Transverse colon (tissue), 4 donors: Measurements from ENCODE around the gene MRPS31. TPM values are rescaled to one million over a fixed set of nuclear protein-coding genes. Genes with fewer than 3 reads are reported as not detected.

ENCODE experiments used
- DNase-seq: peaks from one replicate; pipeline ENCODE4 v3.0.0-alpha.2; 2019
- H3K27ac ChIP-seq, 4 donors: fragments of 200-600 bp; sonication (generic); 2 replicates each; pipeline ENCODE4 v1.5.1; 2016 to 2018; ENCODE audit warnings: inconsistent platforms in 4 of 4
- H3K27me3 ChIP-seq: fragments of 200-600 bp; sonication (generic); 2 replicates; pipeline ENCODE4 v1.5.1; 2017; ENCODE audit warnings: inconsistent platforms
- H3K36me3 ChIP-seq, 4 donors: fragments of 200-600 bp; sonication (generic); 2 replicates each; pipeline ENCODE4 v1.5.1; 2017 to 2019; ENCODE audit warnings: inconsistent platforms in 4 of 4
- H3K4me1 ChIP-seq, 4 donors: fragments of 200-600 bp; sonication (generic); 2 replicates each; pipeline ENCODE4 v1.5.1; 2017 to 2020; ENCODE audit warnings: inconsistent platforms in 4 of 4
- H3K4me3 ChIP-seq, 4 donors: fragments of 200-600 bp; sonication (generic); 1 replicate in 1 of 4; 2 replicates in 3 of 4; pipeline versions ENCODE4 v1.5.1 to v1.6.1; 2017 to 2019; ENCODE audit warnings: inconsistent platforms in 4 of 4
- H3K9me3 ChIP-seq, 2 donors: fragments of 200-600 bp; sonication (generic); 2 replicates each; pipeline ENCODE4 v1.5.1; 2017 to 2019; ENCODE audit warnings: inconsistent platforms in 2 of 2
- CTCF ChIP-seq, 5 experiments: fragments of 200-600 bp in 3 of 5; fragments of 450-650 bp in 2 of 5; sonication (generic) in 3 of 5; IDR thresholded peaks; 1 replicate in 2 of 5; 2 replicates in 3 of 5; pipeline ENCODE4 v1.5.1; 2016 to 2017; ENCODE audit warnings: antibody characterized with exemption in 5 of 5, inconsistent platforms in 3 of 5, mild to moderate bottlenecking in 2 of 5, moderate library complexity in 1 of 5
- EP300 ChIP-seq: sonication (generic); formaldehyde crosslinking; IDR thresholded peaks from one replicate; pipeline ENCODE4 v1.6.1; 2017; ENCODE audit warnings: antibody characterized with exemption, low read depth
- POLR2A ChIP-seq: fragments of 450-650 bp; IDR thresholded peaks from one replicate; pipeline ENCODE4 v1.6.1; 2016; ENCODE audit warnings: antibody characterized with exemption, mild to moderate bottlenecking, moderate library complexity
- POLR2AphosphoS5 ChIP-seq, 3 donors: sonication (generic); formaldehyde crosslinking; IDR thresholded peaks; one replicate each; pipeline ENCODE4 v1.6.1; 2016; ENCODE audit warnings: antibody characterized with exemption in 3 of 3
- WGBS, 2 donors: methylation state at CpG; one replicate each; pipeline ENCODE4 v1.1.5; 2018; ENCODE audit warnings: low coverage in 1 of 2; 5-methylcytosine and 5-hydroxymethylcytosine counted together
- in situ Hi-C, 4 donors: fragments of 200-750 bp; cut with MboI; loops; one replicate each; pipeline versions ENCODE4 v1.15.0 to v1.15.1; 2017; ENCODE audit warnings: low sequenced_read_pairs in 3 of 4, low pct_ligation_motif_present in 1 of 4, low pct_unique_long_range_greater_than_20kb in 1 of 4
- intact Hi-C: fragments of 100-400 bp; cut with DNase I; formaldehyde crosslinking; loops from one replicate; pipeline ENCODE4 v1.15.1; 2023; ENCODE audit warnings: low total_unique reads
- total RNA-seq, 4 donors: library from RNA; depleted of rRNA; stranded (reverse); fragments of >200 nt; gene quantifications; one replicate each; pipeline ENCODE4 v1.1.0, GENCODE V29; 2016

MRPS31 gene
- total RNA-seq, 4 donors from 2014 or later: 16.1 to 50.2 (median 25.0) TPM

- no peak for DNase-seq
- TF ChIP-seq EP300: no peak
- no peak for TF ChIP-seq CTCF (IDR thresholded peaks at IDR 0.05)
- no peak for TF ChIP-seq POLR2A
- TF ChIP-seq POLR2AphosphoS5 (IDR thresholded peaks at IDR 0.05): no peak
- Histone ChIP-seq H3K4me1 (peaks cover 0 to 14% (median 0%) of the 10 kb centered on the region in 4 donors), H3K27me3 (no peaks in the 10 kb centered on the region), H3K36me3 (no peaks in the 10 kb centered on the region), H3K4me3 (no peak overlapping the region), H3K27ac (peak overlapping the region in 2 of 4 donors; percentile 26 to 56), H3K9me3 (no peaks in the 10 kb centered on the region)
- WGBS, 2 donors: 40% methylated on average over 3 of the region's 3 CpGs; no CpG with 5 or more reads in 1 of the 2 donors
- intact Hi-C loops (loop anchor here (10.0 kb wide), 1 partner anchor 1093 kb away; no protein-coding TSS in a partner anchor), in situ Hi-C loops (loop anchor here in 3 of 4 donors (25.0 kb wide), 3 partner anchors 210 to 460 kb away; partner anchors contain the start of gene WBP4 (in 1 of the 3))
Observed at GRCh38 chr13:40777809-40778175, 6.8 kb upstream of the MRPS31 start.

- WGBS, 2 donors: 0 to 13% methylated on average over 6 to 7 of the region's 7 CpGs
- peak overlapping the region; percentile 26 to 56 (median 40) for H3K27ac ChIP-seq
- no peaks in the 10 kb centered on the region for H3K9me3 ChIP-seq
- H3K36me3 ChIP-seq: no peaks in the 10 kb centered on the region
- intact Hi-C loops: loop anchor here (10.0 kb wide), 1 partner anchor 1092 kb away; no protein-coding TSS in a partner anchor
- peaks cover 0 to 14% (median 0%) of the 10 kb centered on the region in 4 donors for H3K4me1 ChIP-seq
- peak overlapping the region in 1 of 4 donors; percentile 39 for H3K4me3 ChIP-seq
- TF ChIP-seq EP300: no peak
- peak; percentile 65 to 88 (median 76) for TF ChIP-seq CTCF (IDR thresholded peaks at IDR 0.05)
- H3K27me3 ChIP-seq: no peaks in the 10 kb centered on the region
- in situ Hi-C loops: loop anchor here in 3 of 4 donors (25.0 kb wide), 3 partner anchors 210 to 460 kb away; partner anchors contain the start of gene WBP4 (in 1 of the 3)
- DNase-seq: peak; percentile 43
Observed at GRCh38 chr13:40777166-40777808, 6.3 kb upstream of the MRPS31 start.

DNA sequence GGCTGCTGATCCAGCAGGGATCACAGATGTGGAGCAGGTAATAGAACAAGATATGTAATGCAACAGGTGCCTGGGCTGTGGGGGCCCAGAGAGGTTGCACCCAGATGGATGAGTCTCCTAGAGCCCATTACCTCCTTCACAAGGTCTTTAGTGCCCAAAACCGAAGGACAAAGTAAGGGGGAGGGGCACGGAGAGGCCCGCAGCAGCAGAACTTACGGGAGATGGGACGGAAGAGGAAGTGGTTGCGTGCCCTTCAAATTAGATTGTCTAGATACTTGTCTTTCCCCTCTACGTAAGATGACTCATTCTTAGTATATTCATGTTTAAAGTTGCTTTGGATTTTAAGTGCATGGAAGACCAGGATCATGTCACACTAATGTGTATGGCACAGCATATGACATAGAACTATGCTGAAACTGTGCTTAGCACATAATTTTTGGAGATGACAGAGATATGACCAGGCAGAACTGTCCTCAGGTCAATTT lies 5.7 kb upstream of the MRPS31 start:
- intact Hi-C loops (loop anchor here (10.0 kb wide), 1 partner anchor 1092 kb away; no protein-coding TSS in a partner anchor), in situ Hi-C loops (loop anchor here in 3 of 4 donors (25.0 kb wide), 3 partner anchors 211 to 461 kb away; partner anchors contain the start of gene WBP4 (in 1 of the 3))
- Histone ChIP-seq H3K36me3 (no peaks in the 10 kb centered on the region), H3K4me1 (peaks cover 0 to 18% (median 1%) of the 10 kb centered on the region in 4 donors), H3K27me3 (no peaks in the 10 kb centered on the region), H3K27ac (peak overlapping the region; percentile 26 to 56 (median 40)), H3K9me3 (no peaks in the 10 kb centered on the region), H3K4me3 (no peak overlapping the region)
- 65% methylated on average over 2 to 7 of the region's 7 CpGs for WGBS, 2 donors
- DNase-seq: peak; percentile 56
- TF ChIP-seq POLR2A (no peak), EP300 (no peak)

DNA sequence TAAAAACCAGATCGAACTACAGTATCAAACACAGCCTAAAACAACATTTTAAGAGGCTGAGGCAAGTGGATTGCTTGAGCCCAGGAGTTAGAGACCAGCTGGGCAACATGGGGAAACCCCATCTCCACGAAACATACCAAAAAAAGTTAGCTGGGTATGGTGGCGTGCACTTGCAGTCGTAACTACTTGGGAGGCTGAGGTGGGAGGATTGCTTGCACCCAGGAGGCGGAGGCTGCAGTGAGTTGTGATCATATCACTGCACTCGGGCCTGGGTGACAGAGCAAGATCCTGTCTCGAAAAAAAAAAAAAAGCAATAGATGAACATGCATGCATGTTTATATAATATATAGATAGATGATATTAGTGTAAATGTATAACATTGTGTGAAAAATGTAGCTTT lies 5.2 kb upstream of the MRPS31 start:
- intact Hi-C loops (loop anchor here (10.0 kb wide), 1 partner anchor 1091 kb away; no protein-coding TSS in a partner anchor), in situ Hi-C loops (loop anchor here in 3 of 4 donors (25.0 kb wide), 3 partner anchors 211 to 461 kb away; partner anchors contain the start of gene WBP4 (in 1 of the 3))
- H3K4me1 ChIP-seq: peaks cover 0 to 19% (median 2%) of the 10 kb centered on the region in 4 donors
- WGBS, 2 donors: 73 to 81% methylated on average over 2 to 7 of the region's 7 CpGs
- no peak overlapping the region for H3K4me3 ChIP-seq
- no peaks in the 10 kb centered on the region for H3K36me3 ChIP-seq
- no peak for TF ChIP-seq EP300
- TF ChIP-seq CTCF (IDR thresholded peaks at IDR 0.05): no peak
- TF ChIP-seq POLR2A: no peak
- no peak for TF ChIP-seq POLR2AphosphoS5 (IDR thresholded peaks at IDR 0.05)
- H3K27ac ChIP-seq: peak overlapping the region in 3 of 4 donors; percentile 26 to 56 (median 43)
- no peaks in the 10 kb centered on the region for H3K27me3 ChIP-seq
- DNase-seq: no peak
- no peaks in the 10 kb centered on the region for H3K9me3 ChIP-seq
